Liver (tissue), 3 donors: ENCODE results near the gene CWC22.

Experiments
- ATF3 ChIP-seq: IDR thresholded peaks from 2 replicates; pipeline ENCODE4 v1.6.1; 2016; ENCODE audit warnings: antibody characterized with exemption
- GABPA ChIP-seq, 2 donors: IDR thresholded peaks in 1 of 2; conservative IDR thresholded peaks in 1 of 2; 2 replicates each; pipeline ENCODE4 v1.6.1; 2016; ENCODE audit warnings: antibody characterized with exemption in 2 of 2, mild to moderate bottlenecking in 1 of 2, moderate library complexity in 1 of 2
- MAX ChIP-seq: IDR thresholded peaks from 2 replicates; pipeline ENCODE4 v1.6.1; 2016; ENCODE audit warnings: antibody characterized with exemption
- NR2F2 ChIP-seq: IDR thresholded peaks from 2 replicates; pipeline ENCODE4 v1.6.1; 2016; ENCODE audit warnings: antibody characterized with exemption
- RXRA ChIP-seq, 2 donors: IDR thresholded peaks; 2 replicates each; pipeline ENCODE4 v1.6.1; 2017 to 2018; ENCODE audit warnings: antibody characterized with exemption in 2 of 2, mild to moderate bottlenecking in 1 of 2
- SP1 ChIP-seq: IDR thresholded peaks from 2 replicates; pipeline ENCODE4 v1.6.1; 2018; ENCODE audit warnings: antibody characterized with exemption, mild to moderate bottlenecking
- YY1 ChIP-seq: IDR thresholded peaks from 2 replicates; pipeline ENCODE4 v1.6.1; 2016; ENCODE audit warnings: antibody characterized with exemption, mild to moderate bottlenecking
- TF ChIP-seq, protein P1 (sequence below): fragments of 150-350 bp; IDR thresholded peaks from 2 replicates; pipeline ENCODE4 v1.5.1; 2017; ENCODE audit warnings: improper control_type of control experiment, low read depth, low read length; ENCODE audit not compliant: missing input control
- TF ChIP-seq, protein P2 (sequence below): IDR thresholded peaks from 2 replicates; pipeline ENCODE4 v1.6.1; 2016; ENCODE audit warnings: antibody characterized with exemption, mild to moderate bottlenecking
- donor health status: healthy.
- donor health status: healthy.

DNA sequence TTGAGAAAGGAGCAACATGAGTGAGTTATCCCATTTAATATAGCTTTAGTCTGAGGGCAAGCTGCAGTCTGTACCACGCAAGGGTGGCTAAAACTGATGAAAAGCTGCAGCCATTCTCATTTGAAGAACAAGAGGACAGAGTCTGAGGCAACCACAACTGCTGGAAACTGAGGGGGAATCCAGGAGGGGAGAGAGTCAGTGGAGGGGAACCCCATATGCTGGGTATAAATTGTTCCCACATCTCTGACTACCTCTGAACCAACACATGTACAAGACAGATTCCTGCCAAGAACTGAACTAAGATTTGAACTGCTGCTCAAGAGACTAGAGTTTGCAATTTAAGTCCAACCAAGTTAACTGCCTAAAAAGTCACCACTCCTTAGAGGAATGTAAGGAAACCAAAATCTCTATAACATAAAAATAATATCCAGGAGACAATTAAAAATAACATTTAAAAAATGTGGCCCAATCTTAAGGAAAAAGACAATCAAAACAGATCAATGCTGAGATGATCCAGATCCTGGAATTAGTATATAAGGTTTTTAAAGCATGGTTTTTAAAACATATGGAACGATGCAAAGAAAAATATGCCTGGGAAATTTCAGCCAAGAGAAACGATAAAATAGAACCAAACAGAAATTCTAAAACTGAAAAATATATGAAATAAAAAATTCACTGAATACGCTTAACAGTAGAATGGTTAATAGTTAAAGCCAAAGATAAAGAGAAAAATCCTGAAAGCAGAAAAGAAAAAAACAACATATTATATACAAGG, 11.2 kb downstream of the CWC22 start:
- TF ChIP-seq, protein P1, sequence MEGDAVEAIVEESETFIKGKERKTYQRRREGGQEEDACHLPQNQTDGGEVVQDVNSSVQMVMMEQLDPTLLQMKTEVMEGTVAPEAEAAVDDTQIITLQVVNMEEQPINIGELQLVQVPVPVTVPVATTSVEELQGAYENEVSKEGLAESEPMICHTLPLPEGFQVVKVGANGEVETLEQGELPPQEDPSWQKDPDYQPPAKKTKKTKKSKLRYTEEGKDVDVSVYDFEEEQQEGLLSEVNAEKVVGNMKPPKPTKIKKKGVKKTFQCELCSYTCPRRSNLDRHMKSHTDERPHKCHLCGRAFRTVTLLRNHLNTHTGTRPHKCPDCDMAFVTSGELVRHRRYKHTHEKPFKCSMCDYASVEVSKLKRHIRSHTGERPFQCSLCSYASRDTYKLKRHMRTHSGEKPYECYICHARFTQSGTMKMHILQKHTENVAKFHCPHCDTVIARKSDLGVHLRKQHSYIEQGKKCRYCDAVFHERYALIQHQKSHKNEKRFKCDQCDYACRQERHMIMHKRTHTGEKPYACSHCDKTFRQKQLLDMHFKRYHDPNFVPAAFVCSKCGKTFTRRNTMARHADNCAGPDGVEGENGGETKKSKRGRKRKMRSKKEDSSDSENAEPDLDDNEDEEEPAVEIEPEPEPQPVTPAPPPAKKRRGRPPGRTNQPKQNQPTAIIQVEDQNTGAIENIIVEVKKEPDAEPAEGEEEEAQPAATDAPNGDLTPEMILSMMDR: no peak
- TF ChIP-seq MAX (no peak), ATF3 (no peak), GABPA (IDR thresholded peaks at IDR 0.05 in 1 of 2, conservative IDR thresholded peaks at IDR 0.05 in 1 of 2) (no peak), NR2F2 (no peak), YY1 (no peak), RXRA (IDR thresholded peaks at IDR 0.05) (no peak), SP1 (no peak)
- TF ChIP-seq, protein P2, sequence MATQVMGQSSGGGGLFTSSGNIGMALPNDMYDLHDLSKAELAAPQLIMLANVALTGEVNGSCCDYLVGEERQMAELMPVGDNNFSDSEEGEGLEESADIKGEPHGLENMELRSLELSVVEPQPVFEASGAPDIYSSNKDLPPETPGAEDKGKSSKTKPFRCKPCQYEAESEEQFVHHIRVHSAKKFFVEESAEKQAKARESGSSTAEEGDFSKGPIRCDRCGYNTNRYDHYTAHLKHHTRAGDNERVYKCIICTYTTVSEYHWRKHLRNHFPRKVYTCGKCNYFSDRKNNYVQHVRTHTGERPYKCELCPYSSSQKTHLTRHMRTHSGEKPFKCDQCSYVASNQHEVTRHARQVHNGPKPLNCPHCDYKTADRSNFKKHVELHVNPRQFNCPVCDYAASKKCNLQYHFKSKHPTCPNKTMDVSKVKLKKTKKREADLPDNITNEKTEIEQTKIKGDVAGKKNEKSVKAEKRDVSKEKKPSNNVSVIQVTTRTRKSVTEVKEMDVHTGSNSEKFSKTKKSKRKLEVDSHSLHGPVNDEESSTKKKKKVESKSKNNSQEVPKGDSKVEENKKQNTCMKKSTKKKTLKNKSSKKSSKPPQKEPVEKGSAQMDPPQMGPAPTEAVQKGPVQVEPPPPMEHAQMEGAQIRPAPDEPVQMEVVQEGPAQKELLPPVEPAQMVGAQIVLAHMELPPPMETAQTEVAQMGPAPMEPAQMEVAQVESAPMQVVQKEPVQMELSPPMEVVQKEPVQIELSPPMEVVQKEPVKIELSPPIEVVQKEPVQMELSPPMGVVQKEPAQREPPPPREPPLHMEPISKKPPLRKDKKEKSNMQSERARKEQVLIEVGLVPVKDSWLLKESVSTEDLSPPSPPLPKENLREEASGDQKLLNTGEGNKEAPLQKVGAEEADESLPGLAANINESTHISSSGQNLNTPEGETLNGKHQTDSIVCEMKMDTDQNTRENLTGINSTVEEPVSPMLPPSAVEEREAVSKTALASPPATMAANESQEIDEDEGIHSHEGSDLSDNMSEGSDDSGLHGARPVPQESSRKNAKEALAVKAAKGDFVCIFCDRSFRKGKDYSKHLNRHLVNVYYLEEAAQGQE: no peak
